ENCODE measurements around the gene SPAG16.

SPAG16 gene

DNA sequence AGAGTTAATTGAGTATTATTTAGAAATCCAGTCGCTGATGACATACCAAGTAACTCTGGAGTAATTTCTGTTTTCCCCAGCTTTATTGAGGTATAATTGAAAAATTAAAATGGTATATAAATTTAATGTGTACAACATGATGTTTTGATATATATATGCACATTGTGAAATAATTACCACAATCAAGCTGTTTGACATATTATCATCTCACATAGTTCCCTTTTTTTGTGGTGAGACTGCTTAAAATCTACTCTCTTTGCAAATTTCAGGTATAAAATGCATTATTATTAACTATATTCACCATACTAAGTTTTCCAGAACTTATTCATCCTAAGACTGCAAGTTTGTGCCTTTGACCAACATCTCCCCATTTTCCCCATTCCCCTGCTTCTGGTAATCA, 25.0 kb upstream of the SPAG16 start:
- Histone ChIP-seq H3K4me3 (IDR thresholded peaks at IDR 0.05; ENCODE audit: insufficient read depth, low read depth, low read length) (no peak overlapping the region), H3K36me3 (ENCODE audit: insufficient read depth) (no peaks in the 10 kb centered on the region), H3K9ac (no peak overlapping the region)

DNA sequence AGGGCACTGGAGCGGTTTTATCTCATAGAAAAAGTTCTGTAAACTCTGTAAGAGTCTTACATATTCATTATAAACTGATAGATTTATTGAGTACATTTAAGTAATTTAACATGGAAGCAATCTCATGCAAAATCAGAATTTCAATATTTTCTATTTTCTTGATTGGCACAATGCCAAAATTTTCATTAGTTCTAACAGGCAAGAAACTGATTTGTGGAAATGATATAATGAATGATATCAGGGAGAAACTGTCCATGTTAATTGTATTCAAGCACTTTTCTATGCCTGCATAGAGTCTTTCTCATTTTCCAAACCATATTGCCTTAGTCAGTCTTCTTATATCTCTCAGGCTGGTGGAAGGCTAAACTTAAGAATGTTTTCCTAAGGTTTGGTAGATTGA, 23.0 kb upstream of the SPAG16 start:
- H3K4me2 ChIP-seq = no peak overlapping the region
- no peaks in the 10 kb centered on the region for H3K4me1 ChIP-seq (ENCODE audit: low read depth, poor library complexity, severe bottlenecking)
- TF ChIP-seq, protein P1, sequence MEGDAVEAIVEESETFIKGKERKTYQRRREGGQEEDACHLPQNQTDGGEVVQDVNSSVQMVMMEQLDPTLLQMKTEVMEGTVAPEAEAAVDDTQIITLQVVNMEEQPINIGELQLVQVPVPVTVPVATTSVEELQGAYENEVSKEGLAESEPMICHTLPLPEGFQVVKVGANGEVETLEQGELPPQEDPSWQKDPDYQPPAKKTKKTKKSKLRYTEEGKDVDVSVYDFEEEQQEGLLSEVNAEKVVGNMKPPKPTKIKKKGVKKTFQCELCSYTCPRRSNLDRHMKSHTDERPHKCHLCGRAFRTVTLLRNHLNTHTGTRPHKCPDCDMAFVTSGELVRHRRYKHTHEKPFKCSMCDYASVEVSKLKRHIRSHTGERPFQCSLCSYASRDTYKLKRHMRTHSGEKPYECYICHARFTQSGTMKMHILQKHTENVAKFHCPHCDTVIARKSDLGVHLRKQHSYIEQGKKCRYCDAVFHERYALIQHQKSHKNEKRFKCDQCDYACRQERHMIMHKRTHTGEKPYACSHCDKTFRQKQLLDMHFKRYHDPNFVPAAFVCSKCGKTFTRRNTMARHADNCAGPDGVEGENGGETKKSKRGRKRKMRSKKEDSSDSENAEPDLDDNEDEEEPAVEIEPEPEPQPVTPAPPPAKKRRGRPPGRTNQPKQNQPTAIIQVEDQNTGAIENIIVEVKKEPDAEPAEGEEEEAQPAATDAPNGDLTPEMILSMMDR (conservative IDR thresholded peaks at IDR 0.05; ENCODE audit: low read depth, low read length) = no peak
- H3K27ac ChIP-seq = no peak overlapping the region
- H4K20me1 ChIP-seq (ENCODE audit: insufficient read depth) = no peaks in the 10 kb centered on the region
- no peaks in the 10 kb centered on the region for H3K36me3 ChIP-seq (ENCODE audit: insufficient read depth)
- no peak overlapping the region for H3K4me3 ChIP-seq (IDR thresholded peaks at IDR 0.05; ENCODE audit: insufficient read depth, low read depth, low read length)
- H3K9ac ChIP-seq = no peak overlapping the region
- H2AFZ ChIP-seq (ENCODE audit: low read depth) = no peak overlapping the region
- H3K27me3 ChIP-seq (ENCODE audit: insufficient read depth, low read depth) = no peaks in the 10 kb centered on the region
- no peaks in the 10 kb centered on the region for H3K79me2 ChIP-seq (ENCODE audit: insufficient read depth, low read depth)

More for the DNA sequence above, 25.0 kb upstream of the SPAG16 start:
- TF ChIP-seq, protein P1 (conservative IDR thresholded peaks at IDR 0.05; ENCODE audit: low read depth, low read length) = no peak
- Histone ChIP-seq H2AFZ (ENCODE audit: low read depth) (no peak overlapping the region), H4K20me1 (ENCODE audit: insufficient read depth) (no peaks in the 10 kb centered on the region), H3K4me1 (ENCODE audit: low read depth, poor library complexity, severe bottlenecking) (no peaks in the 10 kb centered on the region), H3K4me2 (no peak overlapping the region), H3K27ac (no peak overlapping the region), H3K27me3 (ENCODE audit: insufficient read depth, low read depth) (no peaks in the 10 kb centered on the region), H3K79me2 (ENCODE audit: insufficient read depth, low read depth) (no peaks in the 10 kb centered on the region)

DNA sequence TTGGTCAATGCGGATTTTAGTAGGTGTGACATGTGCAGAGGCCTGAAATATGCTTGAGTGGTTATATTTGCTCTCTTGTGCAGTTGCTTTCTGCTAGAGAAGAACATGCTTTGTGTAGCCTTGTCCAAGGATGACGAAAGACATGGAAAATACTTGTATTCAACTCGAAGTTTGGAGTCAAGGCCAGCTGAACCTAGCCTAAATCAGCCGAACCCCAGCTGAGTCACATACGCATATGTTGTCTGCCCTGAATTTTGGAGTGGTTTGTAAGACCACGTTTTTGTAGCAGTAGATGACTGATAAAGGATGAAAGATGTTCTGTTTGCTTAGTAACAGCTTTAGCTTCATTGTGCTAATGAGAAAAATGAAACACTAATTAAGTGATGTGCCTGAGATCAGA, 22.5 kb upstream of the SPAG16 start:
- Histone ChIP-seq H3K36me3 (ENCODE audit: insufficient read depth) (no peaks in the 10 kb centered on the region), H3K27ac (no peak overlapping the region), H3K4me2 (no peak overlapping the region), H3K4me1 (ENCODE audit: low read depth, poor library complexity, severe bottlenecking) (no peaks in the 10 kb centered on the region), H3K4me3 (IDR thresholded peaks at IDR 0.05; ENCODE audit: insufficient read depth, low read depth, low read length) (no peak overlapping the region), H3K27me3 (ENCODE audit: insufficient read depth, low read depth) (no peaks in the 10 kb centered on the region), H4K20me1 (ENCODE audit: insufficient read depth) (no peaks in the 10 kb centered on the region), H2AFZ (ENCODE audit: low read depth) (no peak overlapping the region), H3K79me2 (ENCODE audit: insufficient read depth, low read depth) (no peaks in the 10 kb centered on the region), H3K9ac (no peak overlapping the region)
- TF ChIP-seq, protein P1 (conservative IDR thresholded peaks at IDR 0.05; ENCODE audit: low read depth, low read length) = no peak

DNA sequence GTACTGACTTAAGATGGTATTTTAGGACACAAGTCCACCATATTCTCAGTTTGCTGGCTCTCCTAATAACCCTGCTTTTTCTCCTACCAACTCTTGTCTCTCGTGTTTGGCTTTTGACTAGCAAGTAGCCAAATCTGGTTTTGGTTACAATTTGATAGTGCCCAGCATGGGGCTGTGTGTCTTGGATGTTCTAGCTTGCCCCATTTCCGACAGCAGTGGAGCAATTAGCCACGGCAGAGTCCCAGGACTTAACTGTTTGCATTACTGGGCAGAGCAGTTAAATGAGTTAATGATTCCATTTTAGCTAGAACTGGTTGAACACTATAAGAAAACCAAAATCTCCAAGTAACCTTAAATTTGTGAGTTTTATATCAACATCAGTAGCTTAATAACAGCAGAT, 18.6 kb upstream of the SPAG16 start:
- Histone ChIP-seq H3K4me3 (IDR thresholded peaks at IDR 0.05; ENCODE audit: insufficient read depth, low read depth, low read length) (no peak overlapping the region), H3K79me2 (ENCODE audit: insufficient read depth, low read depth) (no peaks in the 10 kb centered on the region), H3K9ac (no peak overlapping the region), H3K27me3 (ENCODE audit: insufficient read depth, low read depth) (no peaks in the 10 kb centered on the region), H3K4me1 (ENCODE audit: low read depth, poor library complexity, severe bottlenecking) (no peaks in the 10 kb centered on the region), H3K27ac (no peak overlapping the region), H3K4me2 (no peak overlapping the region), H3K36me3 (ENCODE audit: insufficient read depth) (no peaks in the 10 kb centered on the region), H2AFZ (ENCODE audit: low read depth) (no peak overlapping the region), H4K20me1 (ENCODE audit: insufficient read depth) (no peaks in the 10 kb centered on the region)
- TF ChIP-seq, protein P1 (conservative IDR thresholded peaks at IDR 0.05; ENCODE audit: low read depth, low read length) = no peak

Measured in KMS-11 (cell line).